Progenitor cell of endocrine pancreas (in vitro differentiated cells): ENCODE results near the gene SCP2. TPM values are rescaled to one million over a fixed set of nuclear protein-coding genes. Genes with fewer than 3 reads are reported as not detected.

ENCODE experiments used
- DNase-seq: peaks from one replicate; pipeline ENCODE4 v3.0.0; 2021; ENCODE audit warnings: low spot score; ENCODE audit not compliant: unreplicated experiment
- H3K27ac Mint-ChIP-seq: 2 replicates; pipeline ENCODE4 v1.8.0; 2021; ENCODE audit warnings: mild to moderate bottlenecking, moderate library complexity, mixed read lengths
- H3K27me3 Mint-ChIP-seq: 2 replicates; pipeline ENCODE4 v1.8.0; 2021; ENCODE audit warnings: mixed read lengths
- H3K36me3 Mint-ChIP-seq: 2 replicates; pipeline ENCODE4 v1.8.0; 2022; ENCODE audit warnings: mixed read lengths; ENCODE audit not compliant: insufficient read depth
- H3K4me1 Mint-ChIP-seq: 2 replicates; pipeline ENCODE4 v1.8.0; 2021; ENCODE audit warnings: low read depth, mixed read lengths
- H3K4me3 Mint-ChIP-seq: 2 replicates; pipeline ENCODE4 v1.8.0; 2021; ENCODE audit warnings: low read depth, mild to moderate bottlenecking, moderate library complexity, mixed read lengths
- H3K9me3 Mint-ChIP-seq: 2 replicates; pipeline ENCODE4 v1.8.0; 2021; ENCODE audit warnings: low read depth, mixed read lengths
- CTCF ChIP-seq: fragments of 200-600 bp; sonication (generic); IDR thresholded peaks from one replicate; pipeline ENCODE4 v1.5.0; 2021; ENCODE audit warnings: antibody characterized with exemption, mild to moderate bottlenecking; ENCODE audit not compliant: unreplicated experiment
- total RNA-seq: library from RNA; stranded (reverse); gene quantifications from 2 replicates; pipeline ENCODE4 v1.2.1, GENCODE V29; 2021

SCP2 gene
- total RNA-seq, 1 donor from 2014 or later = 60.8 TPM

DNA sequence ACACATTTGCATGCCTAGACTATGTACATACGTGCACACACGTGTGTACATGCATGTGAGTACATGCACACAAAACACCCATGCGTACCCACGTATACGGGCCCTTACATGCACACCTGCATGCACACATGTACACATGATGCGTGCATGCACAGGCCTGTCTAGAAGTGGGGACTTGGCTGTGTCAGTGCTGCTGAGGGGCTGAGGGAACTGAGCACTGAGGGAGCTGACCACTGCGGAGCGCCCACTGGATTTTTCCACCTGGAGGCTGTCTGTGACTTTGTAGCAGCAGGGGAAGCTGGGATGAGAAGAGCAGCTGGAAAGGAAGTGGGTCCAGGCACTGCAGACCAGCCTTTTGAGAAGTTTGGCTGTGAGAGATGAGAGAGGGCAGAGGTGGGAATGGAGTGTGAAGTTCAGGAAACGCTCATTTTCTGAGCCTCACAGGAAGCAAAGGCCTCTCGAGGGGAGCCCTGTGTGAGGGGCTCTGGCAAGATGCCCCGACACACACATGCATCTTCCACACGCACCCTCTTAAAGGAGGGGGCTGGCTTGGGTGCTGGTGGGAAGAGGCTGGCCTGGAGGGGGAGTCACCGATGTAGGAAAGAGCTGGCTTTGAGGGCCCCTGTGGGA, 155.9 kb downstream of the SCP2 start:
- peaks cover 66% of the 10 kb centered on the region for H3K27me3 Mint-ChIP-seq
- H3K27ac Mint-ChIP-seq = no peak overlapping the region
- no peak for TF ChIP-seq CTCF
- H3K9me3 Mint-ChIP-seq = no peaks in the 10 kb centered on the region
- no peak overlapping the region for H3K4me3 Mint-ChIP-seq
- no peaks in the 10 kb centered on the region for H3K36me3 Mint-ChIP-seq
- H3K4me1 Mint-ChIP-seq = no peaks in the 10 kb centered on the region
- no peak for DNase-seq

DNA sequence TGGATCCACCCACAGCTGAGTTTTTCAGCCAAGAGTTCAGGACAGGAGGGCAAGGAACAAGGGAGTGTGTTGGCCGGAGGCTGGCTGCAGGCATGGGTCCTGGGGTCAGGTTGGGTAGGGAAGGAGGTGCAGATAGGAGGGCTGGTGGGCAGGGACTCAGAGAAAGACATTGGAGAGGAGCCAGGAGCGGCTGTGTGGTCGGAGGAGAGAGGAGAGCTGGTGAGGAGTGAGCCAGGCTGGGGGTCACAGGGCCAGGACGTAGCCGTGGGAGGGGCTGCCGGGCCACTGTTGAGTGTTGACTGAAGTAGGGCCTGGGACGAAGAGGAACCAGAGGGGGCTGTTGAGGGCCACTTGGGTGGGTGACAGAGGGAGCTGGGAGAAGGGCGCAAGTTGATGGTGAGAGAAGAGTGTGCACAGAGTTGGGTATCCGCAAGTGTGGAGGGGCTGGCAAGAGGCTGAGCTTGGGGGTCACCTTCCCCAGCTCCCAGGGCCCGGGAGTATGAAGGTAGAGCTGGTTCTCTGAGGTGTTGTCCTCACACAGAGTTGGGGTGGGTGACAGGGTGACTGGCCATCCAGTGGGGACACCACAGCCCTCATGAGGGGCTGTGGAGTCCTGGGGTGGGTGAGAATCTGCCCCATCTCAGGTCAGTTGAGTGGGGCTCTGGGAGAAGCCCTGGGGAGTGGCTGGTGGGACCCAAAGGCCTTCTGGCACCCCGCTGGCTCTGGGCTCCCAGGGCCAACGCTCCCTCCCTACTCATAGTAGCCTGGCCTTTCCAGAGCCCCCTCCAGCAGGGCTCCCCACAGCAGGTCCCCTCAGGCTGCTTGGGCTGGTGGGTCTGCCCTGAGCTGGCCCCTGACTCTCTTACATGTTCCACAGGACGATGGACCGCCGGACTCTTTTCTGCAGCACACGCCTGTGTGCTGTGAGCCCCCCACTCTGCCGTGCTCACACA, 156.8 kb downstream of the SCP2 start:
- no peak overlapping the region for H3K4me3 Mint-ChIP-seq
- no peak overlapping the region for H3K27ac Mint-ChIP-seq
- DNase-seq = no peak
- peaks cover 74% of the 10 kb centered on the region for H3K27me3 Mint-ChIP-seq
- TF ChIP-seq CTCF = no peak
- H3K4me1 Mint-ChIP-seq = no peaks in the 10 kb centered on the region
- no peaks in the 10 kb centered on the region for H3K9me3 Mint-ChIP-seq
- H3K36me3 Mint-ChIP-seq = no peaks in the 10 kb centered on the region

GRCh38 chr1:53084589-53084971, 157.5 kb downstream of the SCP2 start:
- H3K4me3 Mint-ChIP-seq = no peak overlapping the region
- H3K4me1 Mint-ChIP-seq = peaks cover 1% of the 10 kb centered on the region
- H3K27me3 Mint-ChIP-seq = peaks cover 68% of the 10 kb centered on the region
- no peak for DNase-seq
- H3K9me3 Mint-ChIP-seq = no peaks in the 10 kb centered on the region
- no peak for TF ChIP-seq CTCF
- H3K36me3 Mint-ChIP-seq = no peaks in the 10 kb centered on the region
- no peak overlapping the region for H3K27ac Mint-ChIP-seq

GRCh38 chr1:53085405-53085804, 158.3 kb downstream of the SCP2 start:
- Mint-ChIP-seq H3K9me3 (no peaks in the 10 kb centered on the region), H3K4me3 (no peak overlapping the region), H3K4me1 (peaks cover 3% of the 10 kb centered on the region), H3K27me3 (peaks cover 66% of the 10 kb centered on the region), H3K27ac (no peak overlapping the region), H3K36me3 (no peaks in the 10 kb centered on the region)
- TF ChIP-seq CTCF = no peak
- no peak for DNase-seq

DNA sequence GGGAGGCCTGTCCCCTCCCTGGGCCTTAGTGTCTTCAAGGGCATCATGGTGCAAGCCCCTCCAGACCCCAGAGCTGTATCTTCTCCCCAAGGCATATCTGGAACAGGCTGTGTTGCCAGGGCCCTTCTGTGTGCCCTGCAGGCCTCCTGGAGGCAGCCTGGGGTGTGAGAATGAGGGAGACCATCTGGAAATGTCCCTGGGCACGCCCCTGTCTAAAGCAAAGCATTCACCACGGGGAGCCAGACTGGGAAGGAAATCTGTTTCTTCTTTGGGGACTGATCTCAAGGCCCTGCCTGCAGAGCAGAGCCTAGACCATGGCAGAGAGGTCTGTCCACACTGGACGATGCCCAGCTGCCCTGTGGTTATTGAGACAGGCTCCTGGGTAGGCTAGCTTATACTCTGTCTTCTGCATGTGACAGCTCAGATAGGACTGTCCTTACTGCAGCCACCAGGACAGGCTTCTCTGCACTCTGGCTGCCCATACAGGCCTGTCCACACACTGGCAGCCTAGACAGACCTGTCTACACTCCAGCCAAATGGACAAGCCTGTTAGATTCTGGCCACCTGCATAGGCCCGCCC, 159.5 kb downstream of the SCP2 start:
- no peak for TF ChIP-seq CTCF
- H3K4me3 Mint-ChIP-seq = no peak overlapping the region
- H3K4me1 Mint-ChIP-seq = peaks cover 3% of the 10 kb centered on the region
- DNase-seq = no peak
- H3K36me3 Mint-ChIP-seq = no peaks in the 10 kb centered on the region
- peak overlapping the region; percentile 64 for H3K27ac Mint-ChIP-seq
- H3K9me3 Mint-ChIP-seq = no peaks in the 10 kb centered on the region
- peaks cover 64% of the 10 kb centered on the region for H3K27me3 Mint-ChIP-seq
